WI38 (cell line): ENCODE measurements around the gene AMPH.
"Not testable (repeated sequence)": the region's sequence is repeated elsewhere in the genome, so short reads cannot be mapped to it uniquely, and the experiment has no call there.

ENCODE experiments used
- H3K4me3 ChIP-seq: 2 replicates; pipeline ENCODE4 v1.5.1; 2011; ENCODE audit warnings: low read depth, mild to moderate bottlenecking, control low read depth, low read length
- CTCF ChIP-seq: IDR thresholded peaks from 2 replicates; pipeline ENCODE4 v1.5.1; 2012; ENCODE audit warnings: low read depth, mild to moderate bottlenecking, control low read depth, low read length

The AMPH gene

GRCh38 chr7:38585572-38586354 lies 45.4 kb downstream of the AMPH start:
- no peak overlapping the region for H3K4me3 ChIP-seq
- no peak for TF ChIP-seq CTCF

DNA sequence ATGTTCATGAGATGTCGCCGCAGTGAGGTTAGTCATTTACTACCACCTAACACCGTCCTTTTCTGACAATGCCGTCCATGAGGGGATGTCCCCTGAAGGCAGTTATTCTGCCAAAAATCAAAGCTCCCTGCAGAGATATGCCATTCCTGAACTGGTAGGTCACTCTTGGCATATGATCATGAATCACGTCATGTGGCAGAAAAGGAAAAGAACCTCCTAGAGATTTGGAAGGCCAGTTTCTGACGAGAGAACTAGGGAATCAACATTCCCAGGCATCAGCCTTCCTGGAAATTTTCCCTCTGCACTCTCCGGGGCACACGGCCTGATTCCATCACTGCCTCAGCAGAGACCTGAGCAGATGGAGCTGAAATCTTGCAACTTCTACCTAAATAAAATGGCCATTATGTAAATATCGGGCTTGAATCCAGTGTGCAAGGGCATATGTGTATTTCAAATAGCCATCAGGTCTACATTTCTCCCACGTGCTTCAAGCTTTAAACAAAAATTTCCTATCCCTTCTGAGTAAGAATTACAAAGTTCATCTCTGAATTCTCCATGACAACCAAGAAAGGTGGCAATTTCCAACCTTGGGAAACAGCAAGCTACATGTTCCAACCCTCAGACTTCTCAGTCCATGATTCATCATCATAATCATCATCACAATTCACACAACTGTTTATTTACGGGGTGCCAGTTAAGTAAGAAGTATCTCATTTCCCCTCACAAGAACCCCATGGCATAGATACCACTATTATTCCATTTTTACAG lies 46.5 kb downstream of the AMPH start:
- no peak for TF ChIP-seq CTCF
- no peak overlapping the region for H3K4me3 ChIP-seq

- no peak for TF ChIP-seq CTCF
- H3K4me3 ChIP-seq, result no peak overlapping the region
Measured at GRCh38 chr7:38580485-38580884, 50.7 kb downstream of the AMPH start.

GRCh38 chr7:38574086-38574485 lies 57.1 kb downstream of the AMPH start:
- H3K4me3 ChIP-seq, result no peak overlapping the region
- no peak for TF ChIP-seq CTCF

DNA sequence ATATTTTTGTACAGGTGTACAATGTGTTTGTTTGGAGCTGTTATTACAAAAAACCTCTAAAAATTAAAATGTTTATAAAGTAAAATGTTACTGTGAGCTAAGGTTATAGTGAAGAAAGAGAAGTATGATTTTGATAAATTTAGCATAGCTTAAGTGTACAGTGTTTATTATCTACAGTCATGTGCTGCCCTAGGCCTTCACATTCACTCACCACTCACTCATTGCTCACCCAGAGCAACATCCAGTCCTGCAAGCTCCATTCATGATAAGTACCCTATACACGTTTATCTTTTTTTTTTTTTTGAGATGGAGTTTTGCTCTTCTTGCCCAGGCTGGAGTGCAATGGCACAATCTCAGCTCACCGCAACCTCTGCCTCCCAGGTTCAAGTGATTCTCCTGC lies 59.6 kb downstream of the AMPH start:
- not testable (repeated sequence) for H3K4me3 ChIP-seq

DNA sequence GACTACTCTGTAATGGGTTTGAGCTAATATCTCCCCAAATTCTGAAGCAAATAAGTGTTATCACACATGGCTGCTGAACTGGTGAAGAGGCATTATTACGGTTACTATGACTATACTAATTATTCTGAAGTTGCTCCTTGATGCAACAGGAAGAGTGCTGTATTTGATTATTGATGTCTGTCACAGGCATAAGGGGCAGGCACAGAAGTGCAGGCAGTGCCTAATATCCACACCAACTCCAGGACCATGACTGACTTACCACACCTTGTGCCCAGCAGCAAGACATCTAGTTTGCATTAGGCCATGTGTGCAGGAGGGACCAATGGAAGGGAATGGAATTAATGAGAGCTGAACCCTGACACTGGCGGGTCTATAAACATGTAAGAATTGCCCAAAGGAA lies 62.7 kb downstream of the AMPH start:
- no peak overlapping the region for H3K4me3 ChIP-seq
- no peak for TF ChIP-seq CTCF

DNA sequence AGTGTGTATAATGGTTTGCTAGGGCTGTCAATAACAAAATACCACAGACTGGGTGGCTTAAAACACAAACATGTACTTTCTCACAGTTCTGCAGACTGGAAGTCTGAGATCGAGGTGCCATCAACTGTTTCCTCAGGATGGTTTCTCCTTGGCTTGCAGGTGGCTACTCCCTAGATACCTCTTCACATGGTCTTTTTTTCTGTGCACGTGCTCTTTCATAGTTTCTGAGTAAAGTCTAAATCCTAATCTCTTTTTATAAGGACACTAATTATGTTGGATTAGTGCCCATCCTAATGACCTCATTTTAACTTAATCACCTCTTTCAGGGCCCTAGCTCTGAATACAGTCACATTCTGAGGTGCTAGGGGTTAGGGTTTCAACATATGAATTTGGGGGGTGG lies 65.9 kb downstream of the AMPH start:
- TF ChIP-seq CTCF, result no peak
- H3K4me3 ChIP-seq, result no peak overlapping the region
